Measurements from ENCODE around the gene TENM3.

DNA sequence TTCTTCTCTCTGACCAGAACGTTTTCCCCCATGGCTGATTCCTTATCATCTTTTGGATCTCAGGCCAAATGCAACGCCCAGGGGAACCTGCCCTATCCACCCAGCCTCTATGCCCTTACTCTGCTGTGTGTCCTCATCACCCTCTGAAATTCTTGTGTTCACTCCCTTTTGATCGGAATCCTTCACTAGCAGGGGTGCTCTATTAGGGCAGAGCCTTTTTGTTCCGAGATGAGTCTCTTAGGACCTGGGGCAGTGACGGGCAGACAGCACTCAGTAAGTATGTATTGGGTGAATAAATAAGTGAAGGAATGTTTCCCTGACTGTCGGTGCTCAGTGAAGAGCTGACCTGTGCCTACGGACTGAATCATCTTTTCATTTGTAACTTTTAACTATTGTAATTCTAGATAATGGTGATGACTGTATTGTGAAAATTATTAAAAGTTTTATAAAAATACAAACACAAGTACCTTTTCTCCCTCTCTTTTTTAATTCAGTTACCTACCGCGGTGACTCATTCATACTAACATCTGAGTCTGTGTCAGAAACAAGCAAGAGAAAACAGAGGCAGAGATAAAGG lies 4.8 kb upstream of the TENM3 start:
- TF ChIP-seq CTCF (conservative IDR thresholded peaks at IDR 0.05; ENCODE audit: low read depth, low read length) (no peak), EZH2 (IDR thresholded peaks at IDR 0.05; ENCODE audit: low read length, unreplicated experiment) (no peak), EZH2phosphoT487 (IDR thresholded peaks at IDR 0.05; ENCODE audit: borderline replicate concordance, low read length) (no peak)
